ENCODE measurements around the gene ADGRD1. TPM values are rescaled to one million over a fixed set of nuclear protein-coding genes. Genes with fewer than 3 reads are reported as not detected.

ADGRD1 gene
- total RNA-seq, 1 donor from 2014 or later = 1.0 TPM

DNA sequence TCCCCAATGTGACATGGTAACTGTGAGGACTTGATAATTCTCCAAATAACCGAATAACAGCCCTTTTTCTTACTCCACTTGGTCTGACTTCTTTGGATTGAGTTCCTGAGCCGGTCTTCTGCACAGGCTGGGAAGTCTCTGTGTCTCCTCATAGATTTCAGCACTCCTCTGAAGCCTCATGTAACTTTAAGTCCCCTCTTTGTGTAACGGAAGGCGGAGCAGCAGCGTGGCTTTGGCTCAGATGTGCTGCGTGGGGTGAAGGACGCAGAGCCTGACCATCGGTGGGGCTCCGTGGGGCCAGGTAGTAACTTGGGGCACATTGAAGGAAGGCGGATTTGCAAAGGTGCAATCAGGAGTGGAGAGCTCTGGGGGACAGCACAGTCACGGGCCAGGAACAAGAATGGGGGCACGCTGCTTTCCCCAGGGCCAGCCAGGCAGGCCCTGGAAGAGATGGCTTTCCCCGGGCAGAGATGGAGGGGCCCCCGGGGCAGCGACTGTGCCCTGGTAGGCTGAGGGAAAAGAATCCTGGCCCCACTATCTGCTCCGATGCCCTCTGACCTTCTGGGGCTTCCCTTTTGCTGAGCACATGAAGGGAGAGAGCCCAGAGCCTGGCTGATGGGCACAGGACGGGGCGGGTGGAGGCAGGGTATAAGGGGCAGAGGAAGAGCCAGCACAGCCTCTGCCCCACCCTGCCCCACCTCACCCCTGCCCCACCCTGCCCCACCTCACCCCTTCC is 56.9 kb downstream of the ADGRD1 start:
- Mint-ChIP-seq H3K27me3 (ENCODE audit: unreplicated experiment) (peaks cover 3% of the 10 kb centered on the region), H3K36me3 (ENCODE audit: unreplicated experiment) (no peaks in the 10 kb centered on the region), H3K4me1 (ENCODE audit: unreplicated experiment) (no peaks in the 10 kb centered on the region), H3K9me3 (ENCODE audit: unreplicated experiment) (no peaks in the 10 kb centered on the region), H3K4me3 (ENCODE audit: unreplicated experiment) (no peak overlapping the region), H3K27ac (ENCODE audit: unreplicated experiment) (no peak overlapping the region)
- TF ChIP-seq, protein P1, sequence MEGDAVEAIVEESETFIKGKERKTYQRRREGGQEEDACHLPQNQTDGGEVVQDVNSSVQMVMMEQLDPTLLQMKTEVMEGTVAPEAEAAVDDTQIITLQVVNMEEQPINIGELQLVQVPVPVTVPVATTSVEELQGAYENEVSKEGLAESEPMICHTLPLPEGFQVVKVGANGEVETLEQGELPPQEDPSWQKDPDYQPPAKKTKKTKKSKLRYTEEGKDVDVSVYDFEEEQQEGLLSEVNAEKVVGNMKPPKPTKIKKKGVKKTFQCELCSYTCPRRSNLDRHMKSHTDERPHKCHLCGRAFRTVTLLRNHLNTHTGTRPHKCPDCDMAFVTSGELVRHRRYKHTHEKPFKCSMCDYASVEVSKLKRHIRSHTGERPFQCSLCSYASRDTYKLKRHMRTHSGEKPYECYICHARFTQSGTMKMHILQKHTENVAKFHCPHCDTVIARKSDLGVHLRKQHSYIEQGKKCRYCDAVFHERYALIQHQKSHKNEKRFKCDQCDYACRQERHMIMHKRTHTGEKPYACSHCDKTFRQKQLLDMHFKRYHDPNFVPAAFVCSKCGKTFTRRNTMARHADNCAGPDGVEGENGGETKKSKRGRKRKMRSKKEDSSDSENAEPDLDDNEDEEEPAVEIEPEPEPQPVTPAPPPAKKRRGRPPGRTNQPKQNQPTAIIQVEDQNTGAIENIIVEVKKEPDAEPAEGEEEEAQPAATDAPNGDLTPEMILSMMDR (IDR thresholded peaks at IDR 0.05) = no peak
- DNase-seq (ENCODE audit: extremely low spot score, unreplicated experiment) = no peak

DNA sequence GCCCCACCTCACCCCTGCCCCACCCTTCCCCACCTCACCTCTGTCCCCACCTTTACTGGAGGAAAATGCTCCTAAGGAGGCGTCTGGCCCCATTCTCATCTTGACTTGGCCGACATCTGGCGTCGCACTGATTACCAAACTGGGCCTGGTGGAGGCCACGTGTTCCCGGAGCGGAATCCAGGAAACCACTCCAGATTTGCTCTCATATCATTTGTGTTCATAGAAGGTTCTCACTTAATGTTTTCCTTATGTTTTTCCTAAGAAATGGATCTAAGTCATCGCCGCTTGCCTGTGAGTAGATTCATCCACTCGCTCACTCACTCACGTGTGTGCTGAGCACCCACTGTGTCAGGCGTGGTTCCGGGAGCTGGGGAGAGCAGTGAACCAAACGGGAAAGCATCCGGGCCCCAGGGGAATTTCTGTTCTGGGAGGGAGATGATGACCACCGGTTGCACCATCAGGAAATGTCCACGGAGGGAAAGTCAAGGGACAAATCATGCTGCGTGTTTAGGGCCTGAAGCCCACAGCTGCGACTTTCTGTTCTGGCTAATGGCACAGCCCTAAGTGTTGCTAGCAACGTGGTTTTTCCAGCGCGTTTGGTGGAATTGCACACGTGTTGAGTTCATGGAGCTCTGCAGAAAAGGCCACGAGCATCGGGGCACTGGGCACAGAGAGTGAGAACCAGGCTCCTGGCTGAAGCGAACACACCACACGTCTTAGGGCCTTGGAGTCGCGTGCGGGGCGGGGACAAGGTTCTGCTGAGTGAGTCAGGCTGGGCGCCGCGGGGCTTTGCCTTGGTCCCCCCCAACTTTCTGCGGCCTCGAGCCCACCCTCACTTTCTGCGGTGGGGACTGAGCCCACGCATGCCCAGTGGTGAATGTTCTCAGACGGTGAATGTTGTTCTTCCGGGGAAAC is 57.7 kb downstream of the ADGRD1 start:
- no peaks in the 10 kb centered on the region for H3K4me1 Mint-ChIP-seq (ENCODE audit: unreplicated experiment)
- no peak overlapping the region for H3K4me3 Mint-ChIP-seq (ENCODE audit: unreplicated experiment)
- H3K27me3 Mint-ChIP-seq (ENCODE audit: unreplicated experiment) = peaks cover 3% of the 10 kb centered on the region
- no peaks in the 10 kb centered on the region for H3K9me3 Mint-ChIP-seq (ENCODE audit: unreplicated experiment)
- TF ChIP-seq, protein P1 (IDR thresholded peaks at IDR 0.05) = no peak
- H3K27ac Mint-ChIP-seq (ENCODE audit: unreplicated experiment) = no peak overlapping the region
- H3K36me3 Mint-ChIP-seq (ENCODE audit: unreplicated experiment) = no peaks in the 10 kb centered on the region
- DNase-seq (ENCODE audit: extremely low spot score, unreplicated experiment) = no peak

DNA sequence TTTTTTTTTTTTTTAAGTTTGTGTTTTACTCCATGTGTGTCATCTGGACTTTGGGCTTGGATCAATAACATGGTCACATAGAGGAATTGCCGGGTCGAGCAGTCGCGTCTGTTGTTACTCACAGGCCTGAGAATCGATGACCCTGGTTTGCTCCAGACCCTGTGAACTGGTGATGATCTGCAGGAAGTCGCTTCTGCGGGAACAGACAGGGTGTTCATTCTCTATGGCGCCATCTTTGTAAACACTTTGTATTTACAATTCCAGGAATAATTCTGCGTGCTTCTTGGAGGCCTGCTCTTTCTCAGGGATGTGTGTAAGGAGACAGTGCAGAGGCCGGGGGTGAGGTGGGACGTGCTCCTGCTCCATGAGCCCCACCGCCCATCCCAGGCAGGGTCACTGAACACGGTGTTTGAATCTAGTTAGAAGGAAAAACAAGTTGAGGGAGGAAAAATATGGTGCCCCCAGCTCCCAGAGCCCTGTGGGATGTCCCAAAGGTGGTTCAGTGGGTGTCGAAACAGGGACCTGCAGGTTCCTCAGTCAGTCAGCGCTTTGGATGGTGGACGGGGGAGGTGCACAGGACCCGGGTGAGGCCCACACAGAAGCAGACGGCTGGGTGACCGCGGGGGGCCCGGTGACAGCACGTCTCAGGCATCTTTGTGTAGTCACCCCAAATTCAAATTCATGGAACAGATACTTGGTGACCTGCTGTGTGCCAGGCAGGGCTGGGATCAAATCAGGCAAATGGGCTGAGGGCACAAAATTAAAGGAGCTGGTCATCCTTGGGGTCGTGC is 58.8 kb downstream of the ADGRD1 start:
- peaks cover 3% of the 10 kb centered on the region for H3K27me3 Mint-ChIP-seq (ENCODE audit: unreplicated experiment)
- TF ChIP-seq, protein P1 (IDR thresholded peaks at IDR 0.05) = no peak
- no peaks in the 10 kb centered on the region for H3K36me3 Mint-ChIP-seq (ENCODE audit: unreplicated experiment)
- H3K4me1 Mint-ChIP-seq (ENCODE audit: unreplicated experiment) = no peaks in the 10 kb centered on the region
- no peak for DNase-seq (ENCODE audit: extremely low spot score, unreplicated experiment)
- no peak overlapping the region for H3K27ac Mint-ChIP-seq (ENCODE audit: unreplicated experiment)
- no peaks in the 10 kb centered on the region for H3K9me3 Mint-ChIP-seq (ENCODE audit: unreplicated experiment)
- H3K4me3 Mint-ChIP-seq (ENCODE audit: unreplicated experiment) = no peak overlapping the region

DNA sequence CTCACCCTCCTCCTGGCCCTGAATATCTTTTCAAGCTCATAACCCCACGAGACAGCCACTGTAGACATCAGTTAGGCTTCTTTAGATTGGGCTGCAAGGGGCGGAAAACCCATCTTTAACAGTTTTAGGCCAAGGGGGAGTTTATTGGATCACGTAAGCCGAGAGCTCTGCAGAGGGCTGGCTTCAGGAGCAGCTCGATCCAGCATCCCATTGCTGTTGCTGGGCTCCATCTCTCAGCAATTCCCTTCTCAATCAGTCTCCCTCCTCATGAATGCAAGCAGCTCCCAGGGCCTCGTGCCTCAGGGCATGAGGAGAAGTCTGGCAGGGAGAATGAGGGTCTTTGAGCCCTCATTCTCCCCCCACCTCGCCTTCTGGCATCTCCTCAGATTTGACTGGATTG is 59.4 kb downstream of the ADGRD1 start:
- Mint-ChIP-seq H3K27ac (ENCODE audit: unreplicated experiment) (no peak overlapping the region), H3K9me3 (ENCODE audit: unreplicated experiment) (no peaks in the 10 kb centered on the region), H3K4me1 (ENCODE audit: unreplicated experiment) (no peaks in the 10 kb centered on the region), H3K27me3 (ENCODE audit: unreplicated experiment) (peaks cover 3% of the 10 kb centered on the region), H3K36me3 (ENCODE audit: unreplicated experiment) (no peaks in the 10 kb centered on the region), H3K4me3 (ENCODE audit: unreplicated experiment) (no peak overlapping the region)
- no peak for DNase-seq (ENCODE audit: extremely low spot score, unreplicated experiment)
- TF ChIP-seq, protein P1 (IDR thresholded peaks at IDR 0.05) = no peak

Measured in osteocyte (in vitro differentiated cells).